Erythroblast (primary cell): ENCODE data around the gene DHRS13.

Experiments used
- GATA1 ChIP-seq: IDR thresholded peaks from 2 replicates; pipeline ENCODE4 v1.6.1; 2011; ENCODE audit warnings: low read depth, mild to moderate bottlenecking, control low read depth, low read length, moderate library complexity
- POLR2A ChIP-seq: IDR thresholded peaks from 2 replicates; pipeline ENCODE4 v1.6.1; 2011; ENCODE audit warnings: mild to moderate bottlenecking, low read length

- TF ChIP-seq POLR2A (peak; percentile 71), GATA1 (no peak)
Measured at GRCh38 chr17:28897769-28898526, 4.9 kb downstream of the DHRS13 start.
